Measurements from ENCODE around the gene CFAP161. TPM values are rescaled to one million over a fixed set of nuclear protein-coding genes. Genes with fewer than 3 reads are reported as not detected.

Gene CFAP161
- total RNA-seq, 1 experiment from 2014 or later, result not detected

- H3K4me1 Mint-ChIP-seq (ENCODE audit: low read depth, unreplicated experiment), result no peaks in the 10 kb centered on the region
- no peak overlapping the region for H3K4me3 Mint-ChIP-seq (ENCODE audit: low read depth, unreplicated experiment)
- CTCF ChIA-PET, result no interaction called here
- H3K27me3 Mint-ChIP-seq (ENCODE audit: unreplicated experiment), result peaks cover 62% of the 10 kb centered on the region
- no TSS peak for BruUV-seq (replicated peaks)
- H3K36me3 Mint-ChIP-seq (ENCODE audit: insufficient read depth, unreplicated experiment), result no peaks in the 10 kb centered on the region
- intact Hi-C loops (cut with micrococcal nuclease; ENCODE audit: unreplicated experiment), result no loop called here
- no peak for DNase-seq
- no peak overlapping the region for H3K27ac Mint-ChIP-seq (ENCODE audit: unreplicated experiment)
- no peaks in the 10 kb centered on the region for H3K9me3 Mint-ChIP-seq (ENCODE audit: low read depth, unreplicated experiment)
- TF ChIP-seq CTCF (IDR thresholded peaks at IDR 0.05; ENCODE audit: unreplicated experiment), result no peak
Measured at GRCh38 chr15:81146006-81146405, 11.9 kb downstream of the CFAP161 start.

- no peaks in the 10 kb centered on the region for H3K4me1 Mint-ChIP-seq (ENCODE audit: low read depth, unreplicated experiment)
- H3K27ac Mint-ChIP-seq (ENCODE audit: unreplicated experiment), result no peak overlapping the region
- DNase-seq, result no peak
- intact Hi-C loops (cut with micrococcal nuclease; ENCODE audit: unreplicated experiment), result no loop called here
- H3K4me3 Mint-ChIP-seq (ENCODE audit: low read depth, unreplicated experiment), result no peak overlapping the region
- H3K36me3 Mint-ChIP-seq (ENCODE audit: insufficient read depth, unreplicated experiment), result no peaks in the 10 kb centered on the region
- BruUV-seq (replicated peaks), result no TSS peak
- CTCF ChIA-PET, result no interaction called here
- H3K9me3 Mint-ChIP-seq (ENCODE audit: low read depth, unreplicated experiment), result no peaks in the 10 kb centered on the region
- peaks cover 66% of the 10 kb centered on the region for H3K27me3 Mint-ChIP-seq (ENCODE audit: unreplicated experiment)
- no peak for TF ChIP-seq CTCF (IDR thresholded peaks at IDR 0.05; ENCODE audit: unreplicated experiment)
Measured at GRCh38 chr15:81146466-81146865, 12.4 kb downstream of the CFAP161 start.

- H3K9me3 Mint-ChIP-seq (ENCODE audit: low read depth, unreplicated experiment), result no peaks in the 10 kb centered on the region
- no peak overlapping the region for H3K4me3 Mint-ChIP-seq (ENCODE audit: low read depth, unreplicated experiment)
- intact Hi-C loops (cut with micrococcal nuclease; ENCODE audit: unreplicated experiment), result loop anchor here (5.0 kb wide), 1 partner anchor 44 kb away; no protein-coding TSS in a partner anchor
- DNase-seq, result no peak
- CTCF ChIA-PET, result interaction anchor here (0.8 to 1.5 kb wide), 2 partner anchors 115 to 685 kb away, joined by 3 to 9 read pairs; no protein-coding TSS in a partner anchor
- H3K36me3 Mint-ChIP-seq (ENCODE audit: insufficient read depth, unreplicated experiment), result no peaks in the 10 kb centered on the region
- no peak for TF ChIP-seq CTCF (IDR thresholded peaks at IDR 0.05; ENCODE audit: unreplicated experiment)
- H3K27me3 Mint-ChIP-seq (ENCODE audit: unreplicated experiment), result peaks cover 52% of the 10 kb centered on the region
- no peak overlapping the region for H3K27ac Mint-ChIP-seq (ENCODE audit: unreplicated experiment)
- H3K4me1 Mint-ChIP-seq (ENCODE audit: low read depth, unreplicated experiment), result no peaks in the 10 kb centered on the region
- no TSS peak for BruUV-seq (replicated peaks)
Measured at GRCh38 chr15:81151389-81151788, 17.3 kb downstream of the CFAP161 start.

GRCh38 chr15:81152339-81152738 lies 18.3 kb downstream of the CFAP161 start:
- Mint-ChIP-seq H3K9me3 (ENCODE audit: low read depth, unreplicated experiment) (no peaks in the 10 kb centered on the region), H3K4me1 (ENCODE audit: low read depth, unreplicated experiment) (no peaks in the 10 kb centered on the region), H3K4me3 (ENCODE audit: low read depth, unreplicated experiment) (no peak overlapping the region), H3K27ac (ENCODE audit: unreplicated experiment) (no peak overlapping the region), H3K36me3 (ENCODE audit: insufficient read depth, unreplicated experiment) (no peaks in the 10 kb centered on the region), H3K27me3 (ENCODE audit: unreplicated experiment) (peaks cover 52% of the 10 kb centered on the region)
- CTCF ChIA-PET, result interaction anchor here (0.8 to 1.5 kb wide), 2 partner anchors 114 to 686 kb away, joined by 3 to 9 read pairs; no protein-coding TSS in a partner anchor
- TF ChIP-seq CTCF (IDR thresholded peaks at IDR 0.05; ENCODE audit: unreplicated experiment), result no peak
- intact Hi-C loops (cut with micrococcal nuclease; ENCODE audit: unreplicated experiment), result loop anchor here (1.0 to 5.0 kb wide), 2 partner anchors 34 to 45 kb away; no protein-coding TSS in a partner anchor
- BruUV-seq (replicated peaks), result no TSS peak
- no peak for DNase-seq
